Measurements from ENCODE around the gene GFRA1.

Gene GFRA1, protein sequence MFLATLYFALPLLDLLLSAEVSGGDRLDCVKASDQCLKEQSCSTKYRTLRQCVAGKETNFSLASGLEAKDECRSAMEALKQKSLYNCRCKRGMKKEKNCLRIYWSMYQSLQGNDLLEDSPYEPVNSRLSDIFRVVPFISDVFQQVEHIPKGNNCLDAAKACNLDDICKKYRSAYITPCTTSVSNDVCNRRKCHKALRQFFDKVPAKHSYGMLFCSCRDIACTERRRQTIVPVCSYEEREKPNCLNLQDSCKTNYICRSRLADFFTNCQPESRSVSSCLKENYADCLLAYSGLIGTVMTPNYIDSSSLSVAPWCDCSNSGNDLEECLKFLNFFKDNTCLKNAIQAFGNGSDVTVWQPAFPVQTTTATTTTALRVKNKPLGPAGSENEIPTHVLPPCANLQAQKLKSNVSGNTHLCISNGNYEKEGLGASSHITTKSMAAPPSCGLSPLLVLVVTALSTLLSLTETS

DNA sequence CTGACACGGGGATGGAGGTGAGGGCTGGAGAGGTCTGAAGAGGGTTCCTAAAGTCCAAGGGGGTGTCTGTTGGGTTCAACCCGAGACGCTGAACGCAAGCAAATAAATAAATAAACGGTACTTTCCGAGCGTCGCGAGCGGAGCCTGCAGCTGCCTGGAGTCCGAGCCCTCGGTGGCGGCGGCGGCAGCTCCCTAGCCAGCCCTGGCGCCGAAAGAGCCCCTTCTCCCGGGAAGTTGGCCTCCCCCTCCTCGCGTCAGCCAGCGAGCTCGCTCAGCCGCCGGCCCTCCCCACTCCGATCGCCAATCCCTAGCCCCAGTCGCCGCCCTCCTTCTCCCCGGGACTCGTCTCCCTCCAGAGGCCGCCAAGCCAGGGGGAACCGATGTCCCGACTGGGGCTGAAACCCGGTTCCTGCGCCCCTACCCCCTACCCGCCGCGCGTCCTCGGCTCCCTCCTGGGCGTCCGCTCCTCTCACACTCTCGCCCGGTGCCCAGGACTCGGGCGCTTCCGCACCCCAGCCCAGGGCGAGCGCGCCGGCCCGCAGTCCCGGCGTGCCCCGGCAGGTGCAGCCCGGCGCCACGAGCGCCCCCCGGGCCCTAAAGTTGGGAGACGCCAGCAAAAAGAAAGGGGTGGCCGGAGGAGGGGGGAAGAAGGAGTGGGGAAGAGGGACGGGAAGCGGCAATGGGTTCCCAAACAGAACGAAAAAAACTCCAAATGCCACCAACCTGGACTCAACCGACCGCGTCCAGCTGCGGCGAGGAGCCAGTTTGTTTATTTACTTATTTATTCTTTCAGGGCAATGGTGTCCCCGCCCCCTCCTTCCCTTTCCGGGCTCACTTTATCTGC is at the start of gene GFRA1:
GFRA1 (minus strand) TSS at position 767 of the 844 bp plus-strand sequence. CDS start 1,177 bp downstream, outside the sequence.
- peak; percentile 74 for DNase-seq (ENCODE audit: low read depth, low spot score)

DNA sequence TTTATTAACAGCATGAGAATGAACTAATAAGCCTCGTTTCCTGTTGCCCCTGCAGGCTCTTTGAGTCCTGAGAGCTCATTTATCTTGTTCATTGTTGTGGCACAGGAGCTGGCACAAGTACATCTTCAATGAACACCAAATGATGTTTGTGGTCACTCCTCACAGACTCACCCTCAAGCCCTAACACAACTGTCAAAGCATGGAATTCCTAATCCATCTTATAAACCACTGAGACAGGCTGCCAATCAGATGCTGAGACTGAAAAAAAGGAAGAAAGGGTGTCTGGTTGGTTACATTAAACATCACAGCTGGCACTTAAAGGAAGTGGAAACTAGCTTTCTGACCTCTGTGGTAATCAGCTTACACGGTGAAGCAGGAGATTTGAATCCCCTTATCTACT is 43.5 kb upstream of the GFRA1 start:
- DNase-seq (ENCODE audit: low read depth, low spot score): peak; percentile 69

DNA sequence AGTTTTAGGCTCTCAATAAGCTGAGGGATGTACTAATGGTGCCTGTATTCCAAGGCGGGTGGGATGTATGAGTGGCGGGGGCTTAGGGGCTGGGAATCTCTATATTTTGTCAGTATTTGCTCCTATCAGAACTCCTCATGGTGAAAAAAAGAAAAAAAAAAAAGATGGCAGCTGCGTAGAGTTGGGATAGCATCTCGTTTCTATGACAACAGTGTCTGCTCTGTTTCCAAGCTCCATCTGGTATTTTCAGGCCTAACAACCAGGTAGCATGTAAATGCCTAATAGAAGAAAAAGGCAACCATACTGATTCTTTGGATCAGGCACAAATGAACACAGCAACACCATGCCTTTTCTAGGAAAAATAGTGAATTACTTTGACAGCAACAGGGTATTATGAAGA is 39.5 kb upstream of the GFRA1 start:
- DNase-seq (ENCODE audit: low read depth, low spot score): no peak

DNA sequence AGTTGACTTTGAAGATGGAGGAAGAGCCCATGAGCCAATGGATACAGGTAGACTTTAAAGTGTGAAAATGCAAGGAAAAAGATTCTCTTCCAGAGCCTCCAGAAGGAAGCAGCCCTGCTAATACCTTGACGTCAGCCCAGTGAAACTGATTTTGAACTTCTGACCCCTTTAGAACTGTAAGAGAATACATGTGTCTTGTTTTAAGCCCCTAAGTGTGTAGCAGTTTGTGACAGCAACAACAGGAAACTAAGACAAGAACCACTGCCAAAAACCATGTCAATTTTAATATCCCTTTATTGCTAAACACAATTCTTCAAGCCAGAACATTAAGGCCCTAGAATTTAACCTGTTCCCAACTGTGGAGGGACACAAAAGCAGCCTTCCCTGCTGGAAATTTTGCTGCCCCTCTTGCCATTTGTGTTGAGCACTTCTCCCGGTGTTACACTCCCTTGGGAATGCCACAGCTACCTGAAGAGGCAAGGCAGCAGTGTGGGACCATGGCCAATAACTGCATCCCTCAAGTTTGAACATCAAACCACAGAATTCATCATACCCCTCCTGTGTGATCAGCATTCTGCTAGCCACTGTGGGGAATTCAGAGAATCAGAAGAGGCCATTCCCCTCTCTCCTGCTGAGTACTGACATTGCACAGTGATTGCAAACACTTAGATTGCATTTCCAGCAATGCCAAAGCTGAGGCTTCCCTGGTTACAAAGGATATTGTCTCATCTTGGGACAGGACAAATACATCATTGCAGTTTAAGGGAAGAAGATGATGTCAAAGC is 38.9 kb upstream of the GFRA1 start:
- DNase-seq (ENCODE audit: low read depth, low spot score): peak; percentile 55

DNA sequence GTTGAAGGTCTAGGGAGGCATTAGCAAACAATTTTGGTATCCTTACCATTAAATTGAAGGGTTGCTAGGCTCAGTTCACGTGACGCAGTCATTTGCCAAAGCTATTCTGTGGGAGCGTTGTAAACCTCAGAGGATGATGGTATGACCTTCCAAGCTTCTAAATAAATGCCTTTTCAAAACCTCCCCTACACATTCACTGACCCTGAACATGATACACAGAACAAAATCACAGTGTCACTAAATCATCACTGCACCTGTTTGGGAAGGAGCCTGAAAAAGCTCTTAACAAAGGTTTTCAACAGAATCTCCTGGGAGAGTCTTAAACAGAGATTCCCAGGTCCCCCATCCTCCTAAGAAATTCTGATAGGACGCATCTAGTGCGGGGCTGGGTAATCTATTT is 38.0 kb upstream of the GFRA1 start:
- no peak for DNase-seq (ENCODE audit: low read depth, low spot score)

DNA sequence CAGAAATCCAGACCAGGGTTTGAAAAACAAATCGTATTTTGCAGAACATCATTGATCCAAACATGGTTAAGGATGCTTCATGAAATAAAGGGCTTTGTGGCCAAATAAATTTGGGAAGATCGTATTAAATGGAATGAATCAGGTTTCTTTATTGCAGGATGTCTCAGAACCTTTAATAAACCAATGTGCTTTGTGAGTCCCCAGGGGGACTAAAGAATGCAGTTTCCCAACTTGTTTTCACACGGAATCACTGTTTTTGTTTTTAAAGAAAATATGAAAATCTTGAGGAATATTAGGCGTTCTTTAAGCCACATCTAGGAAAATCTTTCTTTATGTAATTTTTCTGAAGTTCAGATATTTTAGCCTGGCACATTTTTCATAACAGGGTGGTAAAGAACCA is 34.4 kb upstream of the GFRA1 start:
- DNase-seq (ENCODE audit: low read depth, low spot score): no peak

DNA sequence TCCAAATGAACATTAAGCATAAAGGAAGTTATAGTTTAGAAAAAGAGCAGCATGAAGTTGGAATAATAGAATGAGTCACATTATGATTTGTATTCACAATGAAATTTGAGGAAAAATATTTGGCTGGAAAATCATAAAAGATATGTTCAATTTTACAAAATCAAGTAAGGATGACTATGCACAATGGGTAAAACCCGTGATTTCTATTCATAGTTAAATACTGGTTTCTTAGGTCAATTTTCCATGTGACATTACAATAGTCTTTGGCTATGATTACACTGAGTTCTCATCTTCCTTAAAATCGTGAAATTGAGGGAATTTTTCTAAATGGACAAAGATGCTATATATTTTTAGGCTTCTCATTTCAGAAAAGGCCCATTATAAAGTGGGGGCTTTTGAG is 33.8 kb upstream of the GFRA1 start:
- DNase-seq (ENCODE audit: low read depth, low spot score): no peak

DNA sequence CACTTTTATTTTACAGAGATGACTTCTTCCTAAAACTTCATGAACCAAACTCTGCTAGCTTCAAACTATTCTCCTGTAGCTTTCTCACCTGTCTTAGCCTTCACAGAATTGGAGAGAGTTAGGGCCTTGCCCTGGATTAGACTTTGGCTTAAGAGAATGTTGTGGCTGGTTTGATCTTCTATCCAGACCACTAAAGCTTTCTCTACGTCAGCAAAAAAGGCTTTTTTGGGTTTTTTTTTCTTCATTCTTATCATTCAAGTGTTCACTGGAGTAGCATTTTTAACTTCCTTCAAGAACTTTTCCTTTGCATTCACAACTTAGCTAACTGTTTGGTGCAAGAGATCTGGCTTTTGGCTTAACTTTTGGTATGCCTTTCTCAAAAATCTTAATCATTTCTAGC is 31.9 kb upstream of the GFRA1 start:
- DNase-seq (ENCODE audit: low read depth, low spot score): peak; percentile 11

DNA sequence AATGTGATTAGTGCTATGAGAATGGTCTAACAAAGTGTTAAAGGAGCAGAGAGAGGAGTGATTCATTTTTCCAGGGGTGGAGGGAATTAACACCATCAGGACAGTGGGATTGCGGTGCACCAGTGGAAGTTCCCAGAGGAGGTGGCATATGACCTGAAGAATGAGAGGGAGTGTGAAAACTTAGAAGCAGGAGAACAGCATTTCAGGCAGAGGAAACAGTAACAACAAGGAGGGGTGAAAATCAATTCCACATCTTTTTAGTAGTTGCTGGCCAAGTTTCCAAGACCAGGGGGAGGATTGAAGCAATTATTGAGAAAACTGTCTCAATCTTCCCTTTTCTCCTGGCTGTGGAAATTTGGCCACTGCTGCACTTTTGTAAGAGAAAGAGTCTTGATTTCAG is 27.5 kb upstream of the GFRA1 start:
- no peak for DNase-seq (ENCODE audit: low read depth, low spot score)

DNA sequence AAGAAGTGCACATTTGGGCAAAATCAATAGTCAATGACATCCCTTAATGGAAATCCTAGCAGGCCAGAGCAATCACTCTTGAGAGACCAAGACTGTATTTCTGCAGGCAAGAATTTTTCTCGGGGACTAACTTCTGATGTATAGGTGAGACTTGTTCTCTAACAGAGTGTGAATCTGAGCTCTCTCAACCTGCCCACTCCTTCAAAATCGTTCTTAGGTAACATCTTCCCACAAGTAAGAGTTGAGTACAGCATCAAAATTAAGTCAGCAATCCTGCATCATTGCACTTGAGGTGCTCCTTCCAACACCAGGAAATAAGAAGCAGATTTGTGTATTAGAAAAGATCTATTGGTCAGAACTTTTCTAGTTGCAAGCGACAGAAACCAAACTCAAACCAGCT is 25.6 kb upstream of the GFRA1 start:
- no peak for DNase-seq (ENCODE audit: low read depth, low spot score)

DNA sequence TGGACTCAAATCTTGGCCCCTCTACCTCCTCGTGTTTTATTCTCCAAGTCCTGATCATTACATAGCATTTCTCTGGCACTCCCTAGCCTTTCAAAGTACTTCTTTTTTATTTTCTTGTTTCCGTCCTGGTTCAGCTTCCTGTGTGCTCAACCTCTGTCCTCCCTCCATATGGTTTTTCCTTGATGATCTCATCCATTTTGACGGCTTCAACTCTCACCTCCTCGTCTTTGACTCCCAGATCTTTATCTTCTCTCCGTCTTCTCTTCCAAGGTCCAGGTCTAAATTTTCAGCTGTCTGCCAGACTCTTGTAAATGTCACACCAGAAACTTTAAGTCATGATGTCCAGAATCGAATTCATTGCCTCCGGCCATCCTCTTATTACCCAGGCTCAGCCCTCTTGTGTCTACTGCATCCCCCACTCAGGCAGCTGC is 23.3 kb upstream of the GFRA1 start:
- DNase-seq (ENCODE audit: low read depth, low spot score): no peak

DNA sequence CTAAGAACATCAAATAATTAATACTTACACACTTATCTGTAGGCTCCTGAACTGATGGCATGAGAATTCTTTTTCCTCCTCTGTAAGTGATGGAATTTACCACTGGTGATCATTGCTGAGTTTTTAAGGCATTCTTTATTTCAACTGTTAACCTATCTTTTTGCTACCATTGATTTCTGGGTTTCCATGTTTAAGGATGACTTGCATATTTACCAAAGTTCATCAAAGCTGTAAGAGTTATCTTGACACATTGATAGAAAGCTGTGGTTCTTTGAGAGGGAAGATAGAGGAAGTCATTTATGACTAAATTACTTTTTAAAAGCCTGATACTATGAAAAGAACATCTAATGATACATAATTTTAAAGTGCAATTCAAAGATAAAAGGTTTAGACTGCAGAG is 19.5 kb upstream of the GFRA1 start:
- no peak for DNase-seq (ENCODE audit: low read depth, low spot score)

DNA sequence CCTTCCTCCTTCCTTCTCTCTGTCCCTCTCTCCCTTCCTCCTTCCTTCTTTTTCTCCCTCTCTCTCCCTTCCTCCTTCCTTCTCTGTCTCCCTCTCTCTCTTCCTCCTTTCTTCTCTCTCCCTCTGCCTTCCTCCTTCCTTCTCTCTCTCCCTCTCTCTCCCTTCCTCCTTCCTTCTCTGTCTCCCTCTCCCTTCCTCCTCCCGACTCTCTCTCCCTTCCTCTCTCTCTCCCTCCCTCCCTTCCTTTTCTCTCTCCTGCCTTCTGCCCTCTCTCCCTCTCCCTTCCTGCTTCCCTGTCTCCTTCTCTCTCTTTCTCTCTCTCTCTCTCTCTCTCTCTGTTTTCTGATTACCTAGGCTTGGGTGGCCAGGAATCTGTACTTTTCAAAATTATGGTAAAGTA is 16.6 kb upstream of the GFRA1 start:
- DNase-seq (ENCODE audit: low read depth, low spot score): no peak

DNA sequence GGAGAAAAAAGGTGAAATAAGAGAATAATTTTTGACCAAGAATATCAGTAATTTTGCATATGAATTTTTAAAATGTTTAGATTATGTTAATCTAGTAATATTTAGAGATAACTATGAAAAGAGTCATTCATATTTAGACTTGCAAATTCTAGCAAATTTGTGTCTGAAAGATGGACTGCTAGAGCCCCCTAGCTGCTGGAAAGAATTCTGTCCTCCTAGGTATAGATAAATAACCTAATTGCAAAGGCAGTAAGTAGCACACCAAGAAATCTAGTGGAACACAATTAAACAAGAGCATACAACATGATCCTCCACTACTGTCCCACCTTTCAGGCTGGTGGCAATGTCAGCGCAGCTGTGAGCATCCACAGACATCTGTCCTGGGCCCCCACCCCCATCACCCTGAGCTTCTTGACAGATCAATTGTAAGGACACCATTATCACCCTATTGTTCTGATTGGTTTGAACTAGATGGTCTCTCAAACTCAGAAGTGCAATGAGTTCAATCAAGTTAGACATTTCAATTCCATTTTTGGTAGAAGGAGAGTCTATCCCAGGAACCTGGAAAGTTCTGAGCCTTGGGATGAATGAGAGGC is 15.0 kb upstream of the GFRA1 start:
- DNase-seq (ENCODE audit: low read depth, low spot score): peak; percentile 70

DNA sequence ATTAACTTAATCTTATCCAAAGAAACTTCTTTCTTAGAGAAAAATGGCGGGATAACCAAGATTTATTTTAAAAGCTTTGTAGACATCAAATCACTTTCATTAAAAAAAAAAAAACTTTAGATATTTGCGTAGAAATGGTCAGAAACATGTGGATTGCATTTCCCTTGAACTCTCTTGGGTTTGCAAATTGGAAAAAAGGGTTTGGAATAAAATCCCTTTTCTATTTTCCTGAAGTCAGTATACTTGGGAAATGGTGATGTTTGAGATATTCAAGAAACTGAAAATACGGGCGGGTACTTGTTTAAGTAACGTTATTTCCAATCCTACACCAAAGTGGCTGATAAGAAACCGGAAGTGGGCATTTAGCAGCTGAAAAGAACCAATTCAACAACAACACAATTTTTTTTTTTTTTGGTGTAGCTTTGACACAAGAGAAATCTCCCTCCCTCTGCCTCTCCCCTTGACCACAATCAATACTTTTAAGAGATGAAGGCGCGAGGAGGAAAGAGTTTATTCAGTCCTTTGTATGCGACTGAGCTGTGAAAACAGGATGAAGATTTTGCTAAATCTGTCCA is 13.7 kb upstream of the GFRA1 start:
- no peak for DNase-seq (ENCODE audit: low read depth, low spot score)

DNA sequence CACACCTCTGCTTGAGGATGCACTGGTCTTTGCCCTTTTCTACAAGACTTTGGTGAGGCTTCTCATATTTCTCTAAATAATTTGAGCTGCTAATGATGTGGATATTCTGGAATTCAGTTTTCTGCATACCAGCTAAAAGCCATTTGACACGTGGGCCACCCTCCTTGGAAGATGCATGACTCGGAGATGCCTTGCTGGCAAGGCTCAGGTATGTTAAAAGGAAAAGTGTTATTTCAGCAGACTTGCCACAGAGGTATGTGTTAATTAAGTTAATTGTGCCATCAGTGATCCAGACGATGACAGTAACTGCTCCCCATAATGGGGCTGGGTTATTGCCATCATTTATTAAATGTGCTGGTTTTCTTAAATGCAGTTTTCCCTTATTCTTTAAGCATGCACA is 8.8 kb upstream of the GFRA1 start:
- DNase-seq (ENCODE audit: low read depth, low spot score): peak; percentile 20

DNA sequence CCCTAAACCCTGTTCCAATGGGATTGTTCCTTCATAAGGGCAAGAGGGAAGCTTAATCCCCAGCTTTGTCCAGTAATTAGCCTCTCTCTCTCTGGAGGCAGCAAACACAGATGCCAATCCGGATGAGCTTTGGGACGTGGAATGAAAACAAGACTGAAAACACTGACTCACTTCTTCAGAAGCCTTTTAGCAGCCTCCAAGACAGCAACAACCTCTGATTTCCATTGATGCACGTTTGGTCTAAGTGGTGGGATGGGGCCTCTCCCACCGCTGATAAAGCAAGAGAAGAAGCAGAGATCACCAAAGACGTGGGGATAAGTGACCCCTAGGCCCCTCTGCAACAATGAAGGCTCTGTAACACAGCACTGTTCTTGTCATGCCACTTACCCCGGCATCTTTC is 5.8 kb upstream of the GFRA1 start:
- peak; percentile 76 for DNase-seq (ENCODE audit: low read depth, low spot score)

DNA sequence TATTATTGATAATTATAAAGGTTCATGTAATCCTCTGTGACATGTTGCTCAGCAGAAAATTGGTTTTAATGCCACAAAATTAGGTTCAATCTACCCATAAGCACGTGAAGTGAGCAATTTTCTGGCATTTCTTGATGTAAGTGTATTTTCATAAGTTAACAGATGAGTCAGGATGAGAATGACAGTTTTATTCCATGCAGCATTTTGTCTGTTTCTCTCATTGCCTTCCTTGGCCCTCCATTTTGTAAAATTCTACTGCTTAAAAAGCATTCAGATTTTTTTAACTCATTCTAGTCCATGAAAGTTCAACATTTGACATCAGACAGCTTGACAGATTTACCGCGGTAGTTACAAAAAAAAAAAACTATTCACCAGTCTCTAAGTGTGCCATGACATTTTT is 4.0 kb upstream of the GFRA1 start:
- DNase-seq (ENCODE audit: low read depth, low spot score): no peak

DNA sequence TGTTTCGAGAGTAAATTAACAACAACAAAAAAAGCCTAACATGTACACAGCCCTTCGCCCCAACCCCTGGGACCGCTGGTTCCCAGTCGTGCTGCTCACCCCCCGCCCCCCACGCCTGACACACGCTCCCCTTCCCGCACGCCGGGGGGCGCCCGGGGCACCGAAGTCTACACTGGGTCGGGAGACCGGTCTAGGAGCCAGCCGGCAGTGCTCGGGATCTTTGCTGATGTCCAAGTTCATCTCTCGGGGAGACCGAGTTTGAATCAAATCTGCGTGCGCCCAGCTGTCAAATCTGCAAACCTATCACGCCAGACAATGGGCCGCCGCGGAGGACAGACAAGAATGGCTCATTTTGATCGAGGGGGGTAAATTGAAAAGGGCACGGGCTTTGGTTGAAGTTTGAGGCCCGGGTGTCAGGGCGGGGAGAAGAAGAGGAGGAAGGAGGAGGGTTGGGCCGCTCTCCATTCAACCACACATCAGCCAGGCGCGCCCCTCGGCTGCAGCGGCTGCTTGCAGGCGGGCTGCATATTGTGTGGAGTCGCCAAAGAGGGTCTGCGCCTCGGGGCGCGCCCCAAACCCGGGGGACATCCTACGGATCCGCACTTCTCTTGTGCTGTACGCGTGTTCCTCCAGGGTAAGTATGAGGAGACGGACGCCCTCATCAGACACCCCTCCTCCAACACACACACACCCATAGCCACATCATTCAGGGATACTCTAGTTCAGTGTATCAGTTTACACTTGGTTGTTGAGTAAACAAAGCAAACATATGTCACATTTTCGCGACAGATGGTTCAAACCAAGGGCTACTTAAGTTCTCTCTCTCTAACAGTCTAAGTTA is 1.3 kb upstream of the GFRA1 start:
- peak; percentile 52 for DNase-seq (ENCODE audit: low read depth, low spot score)
